H1 (cell line): ENCODE measurements around the gene PPFIA4. TPM values are rescaled to one million over a fixed set of nuclear protein-coding genes. Genes with fewer than 3 reads are reported as not detected.

Experiments used
- BCL11A ChIP-seq, 2 experiments: IDR thresholded peaks; one replicate each; pipeline ENCODE4 v1.6.1; 2011; ENCODE audit warnings: low read depth in 2 of 2, low read length in 2 of 2, mild to moderate bottlenecking in 2 of 2
- FOSL1 ChIP-seq: IDR thresholded peaks from 2 replicates; pipeline ENCODE4 v1.6.1; 2011; ENCODE audit warnings: mild to moderate bottlenecking, low read depth, low read length, moderate library complexity; ENCODE audit not compliant: insufficient read depth
- GTF2F1 ChIP-seq: IDR thresholded peaks from 2 replicates; pipeline ENCODE4 v1.6.1; 2012; ENCODE audit warnings: low read depth, low read length, improper control_type of control experiment, borderline replicate concordance
- HDAC2 ChIP-seq, 2 experiments: fragments of 300-600 bp in 1 of 2; sonication (generic) in 1 of 2; IDR thresholded peaks; 2 replicates each; pipeline ENCODE4 v1.6.1; 2011 to 2012; ENCODE audit warnings: low read depth in 2 of 2, low read length in 2 of 2, mild to moderate bottlenecking in 2 of 2, moderate library complexity in 2 of 2, borderline replicate concordance in 1 of 2, inconsistent platforms in 1 of 2
- JUN ChIP-seq: IDR thresholded peaks from 2 replicates; pipeline ENCODE4 v1.6.1; 2011; ENCODE audit warnings: low read depth, mild to moderate bottlenecking, improper control_type of control experiment, low read length
- JUND ChIP-seq: IDR thresholded peaks from 2 replicates; pipeline ENCODE4 v1.6.1; 2011; ENCODE audit warnings: mild to moderate bottlenecking, improper control_type of control experiment, low read length
- KDM1A ChIP-seq: fragments of 200-600, 300-600 bp; sonication (generic); IDR thresholded peaks from 2 replicates; pipeline ENCODE4 v1.7.1; 2016; ENCODE audit warnings: mild to moderate bottlenecking, low read length, borderline replicate concordance
- RAD21 ChIP-seq, 2 experiments: IDR thresholded peaks in 1 of 2; conservative IDR thresholded peaks in 1 of 2; 2 replicates each; pipeline ENCODE4 v1.6.1; 2011; ENCODE audit warnings: low read depth in 2 of 2, low read length in 2 of 2, improper control_type of control experiment in 1 of 2, inconsistent platforms in 1 of 2, mild to moderate bottlenecking in 1 of 2, moderate library complexity in 1 of 2
- SP2 ChIP-seq: IDR thresholded peaks from 2 replicates; pipeline ENCODE4 v1.6.1; 2012; ENCODE audit warnings: mild to moderate bottlenecking, low read length, inconsistent platforms
- polyA plus RNA-seq, 7 experiments: library from polyadenylated mRNA; depleted of rRNA in 3 of 7; stranded (reverse) in 5 of 7; unstranded in 2 of 7; fragments of >200 nt in 5 of 7; fragments of 200-250 nt in 2 of 7; gene quantifications; 1 replicate in 5 of 7; 2 replicates in 1 of 7; 4 replicates in 1 of 7; pipeline versions ENCODE4 v1.2.1 to v1.2.3, GENCODE V29; 2011 to 2013; ENCODE audit warnings: missing spikeins in 2 of 7, mixed read lengths in 2 of 7
- total RNA-seq: library from RNA; stranded (reverse); fragmentation: NEBNext Ultra II Directional; extraction: Animal tissue kit (Norgen Biotek cat#: 25700); gene quantifications from 2 replicates; pipeline ENCODE4 v1.2.1, GENCODE V29; 2021

The PPFIA4 gene
- total and polyA plus RNA-seq, 2 of the 8 experiments (the other 6 are each of a cell fraction or from before 2014, with no cell fraction given): 9.0 to 9.9 TPM

- TF ChIP-seq JUN (no peak), JUND (no peak), HDAC2 (IDR thresholded peaks at IDR 0.05; ENCODE audit: borderline replicate concordance in 1 of 2, low read depth in 2 of 2, low read length in 2 of 2) (no peak), BCL11A (IDR thresholded peaks at IDR 0.05; ENCODE audit: low read depth in 2 of 2, low read length in 2 of 2) (no peak), GTF2F1 (no peak), RAD21 (IDR thresholded peaks at IDR 0.05 in 1 of 2, conservative IDR thresholded peaks at IDR 0.05 in 1 of 2; ENCODE audit: low read depth in 2 of 2, low read length in 2 of 2) (no peak), FOSL1 (no peak), SP2 (no peak), KDM1A (no peak)
These were observed 102.1 kb downstream of the PPFIA4 start (continued) for GRCh38 chr1:203128431-203128715.

Other genes with a start within 250 kb of the PPFIA4 start
- 210 and 221 TPM in 2 replicates for gene KDM5B, start 218.1 kb upstream of the PPFIA4 start, total RNA-seq
- 55.1 and 73.3 TPM in 2 replicates for gene KDM5B, start 218.1 kb upstream of the PPFIA4 start, polyA plus RNA-seq (2011; rRNA removed)
- 4.6 and 6.4 TPM in 2 replicates for gene PCAT6, start 215.5 kb upstream of the PPFIA4 start, total RNA-seq
- gene PCAT6, start 215.5 kb upstream of the PPFIA4 start, polyA plus RNA-seq (2011; rRNA removed): 14.7 and 27.5 TPM in 2 replicates
- 5.6 and 6.5 TPM in 2 replicates for gene RABIF, start 137.3 kb upstream of the PPFIA4 start, total RNA-seq
- gene RABIF, start 137.3 kb upstream of the PPFIA4 start, polyA plus RNA-seq (2011; rRNA removed): 5.1 and 6.9 TPM in 2 replicates
- gene KLHL12, start 99.3 kb upstream of the PPFIA4 start, total RNA-seq: 29.9 and 33.3 TPM in 2 replicates
- gene KLHL12, start 99.3 kb upstream of the PPFIA4 start, polyA plus RNA-seq (2011; rRNA removed): 22.3 and 27.2 TPM in 2 replicates
- 69.2 and 69.8 TPM in 2 replicates for gene ADIPOR1, start 68.2 kb upstream of the PPFIA4 start, total RNA-seq
- 92.0 and 118 TPM in 2 replicates for gene ADIPOR1, start 68.2 kb upstream of the PPFIA4 start, polyA plus RNA-seq (2011; rRNA removed)
- 14.3 and 17.1 TPM in 2 replicates for gene CYB5R1, start 59.2 kb upstream of the PPFIA4 start, total RNA-seq
- gene CYB5R1, start 59.2 kb upstream of the PPFIA4 start, polyA plus RNA-seq (2011; rRNA removed): 11.9 and 14.3 TPM in 2 replicates
- 107 TPM in 2 replicates for gene TMEM183A, start 19.1 kb upstream of the PPFIA4 start, total RNA-seq
- 160 and 173 TPM in 2 replicates for gene TMEM183A, start 19.1 kb upstream of the PPFIA4 start, polyA plus RNA-seq (2011; rRNA removed)
- not detected in 2 replicates for gene MYOG, start 59.5 kb downstream of the PPFIA4 start, total RNA-seq
- gene MYOG, start 59.5 kb downstream of the PPFIA4 start, polyA plus RNA-seq (2011; rRNA removed): not detected in 2 replicates
- 3.3 and 3.5 TPM in 2 replicates for gene ADORA1, start 101.2 kb downstream of the PPFIA4 start, total RNA-seq
- gene ADORA1, start 101.2 kb downstream of the PPFIA4 start, polyA plus RNA-seq (2011; rRNA removed): 6.7 and 12.2 TPM in 2 replicates
- gene MYBPH, start 149.3 kb downstream of the PPFIA4 start, total RNA-seq: not detected in 2 replicates
- not detected in 2 replicates for gene MYBPH, start 149.3 kb downstream of the PPFIA4 start, polyA plus RNA-seq (2011; rRNA removed)
- gene CHI3L1, start 160.2 kb downstream of the PPFIA4 start, total RNA-seq: not detected in 2 replicates
- 0.57 and 1.0 TPM in 2 replicates for gene CHI3L1, start 160.2 kb downstream of the PPFIA4 start, polyA plus RNA-seq (2011; rRNA removed)
- not detected in 2 replicates for gene CHIT1, start 203.2 kb downstream of the PPFIA4 start, total RNA-seq
- gene CHIT1, start 203.2 kb downstream of the PPFIA4 start, polyA plus RNA-seq (2011; rRNA removed): not detected in 2 replicates